GM12878 (cell line): ENCODE measurements around the gene NHERF2. TPM values are rescaled to one million over a fixed set of nuclear protein-coding genes. Genes with fewer than 3 reads are reported as not detected.

Source experiments
- ATAC-seq: fragments of 200-7000 bp; cut with Tn5 transposase; 3 replicates; pipeline ENCODE4 v1.9.1; 2020; ENCODE audit warnings: mild to moderate bottlenecking, moderate library complexity
- BruUV-seq: library from RNA; stranded (reverse); fragments of 400-500 nt; replicated peaks from 2 replicates; lab custom pipeline; 2021; lab: Mats Ljungman, UMichigan
- CTCF ChIA-PET: fragments of 300-600 bp; sonication (Branson Sonifier 250); formaldehyde crosslinking; extraction: SDS; loops from one replicate; lab custom pipeline; 2021; ENCODE audit warnings: inconsistent platforms; lab: Yijun Ruan, JAX
- POLR2A ChIA-PET: fragments of 350-600 bp; formaldehyde crosslinking; extraction: SDS; loops from one replicate; lab custom pipeline; 2021; ENCODE audit warnings: inconsistent platforms; lab: Charles Lee
- RAD21 ChIA-PET: fragments of 300-600 bp; sonication (Branson Sonifier 250); formaldehyde crosslinking; loops from one replicate; lab custom pipeline; 2023; ENCODE audit warnings: antibody characterized with exemption; ENCODE audit not compliant: unreplicated experiment; lab: Charles Lee
- SMC1A ChIA-PET: fragments of 300-600 bp; sonication (Branson Sonifier 250); formaldehyde crosslinking; loops from one replicate; lab custom pipeline; 2023; ENCODE audit not compliant: unreplicated experiment, uncharacterized antibody; lab: Charles Lee
- DNase-seq: peaks from one replicate; pipeline ENCODE4 v3.0.0-alpha.2; 2011; ENCODE audit warnings: low read depth, low spot score
- FAIRE-seq: peaks from 3 replicates; lab custom pipeline; 2011; peaks lifted over from hg19 to GRCh38; lab: Jason Lieb, UNC
- H2AFZ ChIP-seq: 2 replicates; pipeline ENCODE4 v1.6.0; 2011; ENCODE audit warnings: low read depth, low read length, control low read depth; ENCODE audit not compliant: control insufficient read depth
- H3K27ac ChIP-seq: 2 replicates; pipeline ENCODE4 v1.5.1; 2011; ENCODE audit warnings: control low read depth; ENCODE audit not compliant: control insufficient read depth, insufficient read depth
- H3K27me3 ChIP-seq, 2 experiments: replicated peaks in 1 of 2; 2 replicates each; pipeline versions ENCODE4 v1.6.0 to v1.6.1; 2011; ENCODE audit warnings: low read length in 1 of 2; ENCODE audit not compliant: control insufficient read depth in 2 of 2, insufficient read depth in 2 of 2
- H3K36me3 ChIP-seq, 2 experiments: 2 replicates each; pipeline ENCODE4 v1.5.1; 2011; ENCODE audit warnings: low read length in 1 of 2; ENCODE audit not compliant: control insufficient read depth in 2 of 2, insufficient read depth in 2 of 2
- H3K4me1 ChIP-seq: 2 replicates; pipeline ENCODE4 v1.6.1; 2011; ENCODE audit warnings: mild to moderate bottlenecking, low read length, moderate library complexity, mixed read lengths; ENCODE audit not compliant: control insufficient read depth, insufficient read depth
- H3K4me2 ChIP-seq: 2 replicates; pipeline ENCODE4 v1.6.0; 2011; ENCODE audit warnings: control low read depth; ENCODE audit not compliant: control insufficient read depth, insufficient read depth
- H3K4me3 ChIP-seq: fragments of 200-600 bp; sonication (generic); 2 replicates; pipeline ENCODE4 v1.5.1; 2016
- H3K79me2 ChIP-seq: 2 replicates; pipeline ENCODE4 v1.6.0; 2011; ENCODE audit warnings: low read length; ENCODE audit not compliant: control insufficient read depth, insufficient read depth
- H3K9ac ChIP-seq: 2 replicates; pipeline ENCODE4 v1.8.0; 2011; ENCODE audit warnings: low read length, control low read depth, mixed read lengths; ENCODE audit not compliant: control insufficient read depth, insufficient read depth
- H3K9me3 ChIP-seq: replicated peaks from 3 replicates; pipeline ENCODE4 v1.5.1; 2011; ENCODE audit warnings: mild to moderate bottlenecking, low read length; ENCODE audit not compliant: control insufficient read depth, insufficient read depth
- H4K20me1 ChIP-seq: 2 replicates; pipeline ENCODE4 v1.6.0; 2011; ENCODE audit not compliant: control insufficient read depth, insufficient read depth
- ASH2L ChIP-seq: fragments of 300-600, 200-600 bp; sonication (generic); IDR thresholded peaks from 2 replicates; pipeline ENCODE4 v1.6.1; 2017; ENCODE audit warnings: low read depth, mild to moderate bottlenecking, borderline replicate concordance
- CREB1 ChIP-seq: IDR thresholded peaks from 2 replicates; pipeline ENCODE4 v1.6.1; 2012; ENCODE audit warnings: low read depth, mild to moderate bottlenecking, inconsistent platforms
- HDGF ChIP-seq: fragments of 450-650 bp; IDR thresholded peaks from 2 replicates; pipeline ENCODE4 v1.6.1; 2016; ENCODE audit warnings: antibody characterized with exemption
- MYC ChIP-seq: IDR thresholded peaks from 2 replicates; pipeline ENCODE4 v1.6.1; 2011; ENCODE audit warnings: mild to moderate bottlenecking, low read length, moderate library complexity, inconsistent platforms; ENCODE audit not compliant: insufficient read depth, insufficient replicate concordance, insufficient read length, severe bottlenecking
- NR2C2 ChIP-seq: IDR thresholded peaks from 2 replicates; pipeline ENCODE4 v1.6.1; 2011; ENCODE audit warnings: borderline replicate concordance, low read depth; ENCODE audit not compliant: control insufficient read depth, insufficient read length
- NRF1 ChIP-seq: conservative IDR thresholded peaks from 2 replicates; pipeline ENCODE4 v1.6.1; 2011; ENCODE audit warnings: mild to moderate bottlenecking, low read depth, low read length, improper control_type of control experiment
- SIX5 ChIP-seq: IDR thresholded peaks from 2 replicates; pipeline ENCODE4 v1.6.1; 2011; ENCODE audit warnings: mild to moderate bottlenecking, low read depth, low read length, moderate library complexity; ENCODE audit not compliant: severe bottlenecking
- WGBS: methylation state at CpG from one replicate; pipeline ENCODE4 v1.1.6; 2016; ENCODE audit warnings: low lambda C conversion rate; ENCODE audit not compliant: insufficient replicate concordance, insufficient coverage; ENCODE audit errors: missing lambda C conversion rate; 5-methylcytosine and 5-hydroxymethylcytosine counted together
- in situ Hi-C: fragments of 300-500 bp; cut with MboI; formaldehyde crosslinking; loops from 9 replicates; pipeline ENCODE4 v1.14.3; 2018; ENCODE audit warnings: mixed read lengths
- intact Hi-C: fragments of 100-400 bp; cut with micrococcal nuclease; formaldehyde crosslinking; loops from one replicate; pipeline ENCODE4 v1.14.2; 2022; ENCODE audit not compliant: unreplicated experiment
- polyA plus RNA-seq, 11 experiments: library from polyadenylated mRNA; depleted of rRNA in 4 of 11; unstranded in 6 of 11; stranded (reverse) in 5 of 11; fragments of >200 nt; fragmentation: Nextera tagmentation in 4 of 11; fragmentation: Illumina TruSeq in 1 of 11; extraction: Ambion mirVana in 4 of 11; extraction: Trizol in 1 of 11; gene quantifications; 1 replicate in 1 of 11; 2 replicates in 10 of 11; pipeline versions ENCODE4 v1.2.1 to v1.2.3, GENCODE V29; 2011 to 2016; ENCODE audit warnings: inconsistent platforms in 2 of 11, missing spikeins in 2 of 11, low read depth in 1 of 11
- total RNA-seq, 4 experiments: library from RNA; depleted of rRNA in 3 of 4; stranded (reverse); fragments of >200 nt in 3 of 4; fragmentation: Illumina TruSeq in 1 of 4; extraction: Trizol in 1 of 4; gene quantifications; 2 replicates each; pipeline versions ENCODE4 v1.2.1 to v1.2.3, GENCODE V29; 2013 to 2021
- TF ChIP-seq, protein P1 (sequence below): fragments of 450-650 bp; IDR thresholded peaks from 2 replicates; pipeline ENCODE4 v1.6.1; 2017; ENCODE audit warnings: mild to moderate bottlenecking, low read depth, inconsistent platforms; ENCODE audit not compliant: poor library complexity, severe bottlenecking
- TF ChIP-seq, protein P2 (sequence below): IDR thresholded peaks from 2 replicates; pipeline ENCODE4 v1.6.1; 2011; ENCODE audit warnings: mild to moderate bottlenecking, low read depth, low read length, moderate library complexity; ENCODE audit not compliant: insufficient replicate concordance
- TF ChIP-seq, protein P3 (sequence below): fragments of 450-650 bp; IDR thresholded peaks from 2 replicates; pipeline ENCODE4 v1.6.1; 2017; ENCODE audit warnings: antibody characterized with exemption, mild to moderate bottlenecking, moderate library complexity

The NHERF2 gene
- total and polyA plus RNA-seq, 10 of the 15 experiments (the other 5 are each of a cell fraction or from before 2014, with no cell fraction given): 0.05 to 0.31 (median 0.08) TPM; not detected in 4

DNA sequence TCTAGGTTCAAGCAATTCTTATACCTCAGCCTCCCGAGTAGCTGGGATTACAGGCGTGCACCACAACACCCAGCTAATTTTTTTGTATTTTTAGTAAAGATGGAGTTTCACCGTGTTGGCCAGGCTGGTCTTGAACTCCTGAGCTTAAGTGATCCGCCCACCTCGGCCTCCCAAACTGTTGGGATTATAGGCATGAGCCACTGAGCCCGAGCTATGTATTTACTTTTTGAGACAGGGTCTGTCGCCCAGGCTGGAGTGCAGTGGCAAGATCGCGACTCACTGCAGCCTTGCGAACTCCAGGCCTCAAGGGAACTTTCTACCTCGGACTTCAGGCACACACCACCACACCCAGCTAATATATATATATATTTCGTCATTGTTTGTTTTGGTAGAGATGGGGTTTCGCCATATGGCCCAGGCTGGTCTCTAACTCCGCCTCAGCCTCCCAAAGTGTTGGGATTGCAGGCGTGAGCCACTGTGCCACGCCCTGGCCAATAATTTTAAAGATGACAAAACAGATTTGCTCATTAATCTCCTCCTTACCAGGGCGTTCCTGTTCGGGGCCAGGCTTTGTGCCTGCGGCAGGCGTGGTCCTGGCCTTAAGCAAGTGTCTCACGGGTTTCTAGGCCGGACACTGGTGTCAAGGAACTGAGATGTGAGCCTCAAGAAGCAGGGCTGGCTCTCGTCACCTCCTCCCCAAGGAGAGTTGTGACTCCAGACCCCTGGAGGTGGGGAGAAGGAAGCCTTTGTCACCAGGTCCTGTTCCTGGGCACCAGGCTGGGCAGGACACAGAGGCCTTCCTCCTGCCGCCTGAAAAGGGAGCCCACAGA is 11.4 kb upstream of the NHERF2 start:
- H3K9ac ChIP-seq: no peak overlapping the region
- H3K4me2 ChIP-seq: no peak overlapping the region
- no peak overlapping the region for H3K27ac ChIP-seq
- SMC1A ChIA-PET: no interaction called here
- H4K20me1 ChIP-seq: no peaks in the 10 kb centered on the region
- H3K4me3 ChIP-seq: no peak overlapping the region
- ATAC-seq (no peak), FAIRE-seq (no peak), DNase-seq (no peak)
- TF ChIP-seq, protein P1, sequence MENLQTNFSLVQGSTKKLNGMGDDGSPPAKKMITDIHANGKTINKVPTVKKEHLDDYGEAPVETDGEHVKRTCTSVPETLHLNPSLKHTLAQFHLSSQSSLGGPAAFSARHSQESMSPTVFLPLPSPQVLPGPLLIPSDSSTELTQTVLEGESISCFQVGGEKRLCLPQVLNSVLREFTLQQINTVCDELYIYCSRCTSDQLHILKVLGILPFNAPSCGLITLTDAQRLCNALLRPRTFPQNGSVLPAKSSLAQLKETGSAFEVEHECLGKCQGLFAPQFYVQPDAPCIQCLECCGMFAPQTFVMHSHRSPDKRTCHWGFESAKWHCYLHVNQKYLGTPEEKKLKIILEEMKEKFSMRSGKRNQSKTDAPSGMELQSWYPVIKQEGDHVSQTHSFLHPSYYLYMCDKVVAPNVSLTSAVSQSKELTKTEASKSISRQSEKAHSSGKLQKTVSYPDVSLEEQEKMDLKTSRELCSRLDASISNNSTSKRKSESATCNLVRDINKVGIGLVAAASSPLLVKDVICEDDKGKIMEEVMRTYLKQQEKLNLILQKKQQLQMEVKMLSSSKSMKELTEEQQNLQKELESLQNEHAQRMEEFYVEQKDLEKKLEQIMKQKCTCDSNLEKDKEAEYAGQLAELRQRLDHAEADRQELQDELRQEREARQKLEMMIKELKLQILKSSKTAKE: no peak
- TF ChIP-seq CREB1 (no peak), NR2C2 (no peak), MYC (no peak), NRF1 (no peak), HDGF (no peak), SIX5 (no peak), ASH2L (no peak)
- TF ChIP-seq, protein P2, sequence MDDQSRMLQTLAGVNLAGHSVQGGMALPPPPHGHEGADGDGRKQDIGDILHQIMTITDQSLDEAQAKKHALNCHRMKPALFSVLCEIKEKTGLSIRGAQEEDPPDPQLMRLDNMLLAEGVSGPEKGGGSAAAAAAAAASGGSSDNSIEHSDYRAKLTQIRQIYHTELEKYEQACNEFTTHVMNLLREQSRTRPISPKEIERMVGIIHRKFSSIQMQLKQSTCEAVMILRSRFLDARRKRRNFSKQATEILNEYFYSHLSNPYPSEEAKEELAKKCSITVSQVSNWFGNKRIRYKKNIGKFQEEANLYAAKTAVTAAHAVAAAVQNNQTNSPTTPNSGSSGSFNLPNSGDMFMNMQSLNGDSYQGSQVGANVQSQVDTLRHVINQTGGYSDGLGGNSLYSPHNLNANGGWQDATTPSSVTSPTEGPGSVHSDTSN: no peak
- TF ChIP-seq, protein P3, sequence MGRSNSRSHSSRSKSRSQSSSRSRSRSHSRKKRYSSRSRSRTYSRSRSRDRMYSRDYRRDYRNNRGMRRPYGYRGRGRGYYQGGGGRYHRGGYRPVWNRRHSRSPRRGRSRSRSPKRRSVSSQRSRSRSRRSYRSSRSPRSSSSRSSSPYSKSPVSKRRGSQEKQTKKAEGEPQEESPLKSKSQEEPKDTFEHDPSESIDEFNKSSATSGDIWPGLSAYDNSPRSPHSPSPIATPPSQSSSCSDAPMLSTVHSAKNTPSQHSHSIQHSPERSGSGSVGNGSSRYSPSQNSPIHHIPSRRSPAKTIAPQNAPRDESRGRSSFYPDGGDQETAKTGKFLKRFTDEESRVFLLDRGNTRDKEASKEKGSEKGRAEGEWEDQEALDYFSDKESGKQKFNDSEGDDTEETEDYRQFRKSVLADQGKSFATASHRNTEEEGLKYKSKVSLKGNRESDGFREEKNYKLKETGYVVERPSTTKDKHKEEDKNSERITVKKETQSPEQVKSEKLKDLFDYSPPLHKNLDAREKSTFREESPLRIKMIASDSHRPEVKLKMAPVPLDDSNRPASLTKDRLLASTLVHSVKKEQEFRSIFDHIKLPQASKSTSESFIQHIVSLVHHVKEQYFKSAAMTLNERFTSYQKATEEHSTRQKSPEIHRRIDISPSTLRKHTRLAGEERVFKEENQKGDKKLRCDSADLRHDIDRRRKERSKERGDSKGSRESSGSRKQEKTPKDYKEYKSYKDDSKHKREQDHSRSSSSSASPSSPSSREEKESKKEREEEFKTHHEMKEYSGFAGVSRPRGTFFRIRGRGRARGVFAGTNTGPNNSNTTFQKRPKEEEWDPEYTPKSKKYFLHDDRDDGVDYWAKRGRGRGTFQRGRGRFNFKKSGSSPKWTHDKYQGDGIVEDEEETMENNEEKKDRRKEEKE: no peak
- RAD21 ChIA-PET: interaction anchor here (2.4 kb wide), 1 partner anchor 125 kb away, joined by 9 read pairs; no protein-coding TSS in a partner anchor
- 69% methylated on average over 24 of the region's 24 CpGs for WGBS
- CTCF ChIA-PET: interaction anchor here (1.0 kb wide), 1 partner anchor 125 kb away, joined by 4 read pairs; no protein-coding TSS in a partner anchor
- intact Hi-C loops: no loop called here
- no peaks in the 10 kb centered on the region for H3K9me3 ChIP-seq
- H3K79me2 ChIP-seq: peaks cover 4% of the 10 kb centered on the region
- in situ Hi-C loops: loop anchor here (10.0 kb wide), 1 partner anchor 479 kb away; no protein-coding TSS in a partner anchor
- no TSS peak for BruUV-seq
- H3K27me3 ChIP-seq: peaks cover 3 to 8% of the 10 kb centered on the region in 2 experiments; a peak in 3 of 4 replicates
- H2AFZ ChIP-seq: no peak overlapping the region
- POLR2A ChIA-PET: interaction anchor here (1.2 kb wide), 1 partner anchor 74 kb away, joined by 3 read pairs; no protein-coding TSS in a partner anchor
- peaks cover 5% of the 10 kb centered on the region for H3K4me1 ChIP-seq
- no peaks in the 10 kb centered on the region for H3K36me3 ChIP-seq
